Brain microvascular endothelial cell (primary cell): ENCODE measurements around the gene SLC12A3.
A peak's percentile ranks its signal among the peaks of the same experiment; 100 is the strongest.

ENCODE experiments used
- DNase-seq: peaks from one replicate; pipeline ENCODE4 v3.0.0-alpha.2; 2020
- H3K27ac ChIP-seq: fragments of 250-450 bp; sonication (Bioruptor Pico); 2 replicates; pipeline ENCODE4 v1.5.1; 2020; ENCODE audit warnings: mild to moderate bottlenecking, moderate library complexity
- H3K27me3 ChIP-seq: fragments of 250-450 bp; sonication (Bioruptor Pico); replicated peaks from 2 replicates; pipeline ENCODE4 v1.5.1; 2020; ENCODE audit warnings: mild to moderate bottlenecking
- H3K36me3 ChIP-seq: fragments of 250-450 bp; sonication (Bioruptor Pico); replicated peaks from 2 replicates; pipeline ENCODE4 v1.5.1; 2020; ENCODE audit warnings: mild to moderate bottlenecking
- H3K4me3 ChIP-seq: 2 replicates; pipeline ENCODE4 v1.5.1; 2011; ENCODE audit warnings: low read depth, mild to moderate bottlenecking, control low read depth, low read length, moderate library complexity
- CTCF ChIP-seq: IDR thresholded peaks from 2 replicates; pipeline ENCODE4 v1.5.1; 2011; ENCODE audit warnings: low read depth, mild to moderate bottlenecking, moderate library complexity, low read length, control low read depth, inconsistent platforms; ENCODE audit errors: missing control alignments
- in situ Hi-C: cut with HindIII; loops from 2 replicates; pipeline ENCODE4 v1.10.0; 2017; ENCODE audit warnings: low sequenced_read_pairs, low pct_ligation_motif_present

Gene SLC12A3

DNA sequence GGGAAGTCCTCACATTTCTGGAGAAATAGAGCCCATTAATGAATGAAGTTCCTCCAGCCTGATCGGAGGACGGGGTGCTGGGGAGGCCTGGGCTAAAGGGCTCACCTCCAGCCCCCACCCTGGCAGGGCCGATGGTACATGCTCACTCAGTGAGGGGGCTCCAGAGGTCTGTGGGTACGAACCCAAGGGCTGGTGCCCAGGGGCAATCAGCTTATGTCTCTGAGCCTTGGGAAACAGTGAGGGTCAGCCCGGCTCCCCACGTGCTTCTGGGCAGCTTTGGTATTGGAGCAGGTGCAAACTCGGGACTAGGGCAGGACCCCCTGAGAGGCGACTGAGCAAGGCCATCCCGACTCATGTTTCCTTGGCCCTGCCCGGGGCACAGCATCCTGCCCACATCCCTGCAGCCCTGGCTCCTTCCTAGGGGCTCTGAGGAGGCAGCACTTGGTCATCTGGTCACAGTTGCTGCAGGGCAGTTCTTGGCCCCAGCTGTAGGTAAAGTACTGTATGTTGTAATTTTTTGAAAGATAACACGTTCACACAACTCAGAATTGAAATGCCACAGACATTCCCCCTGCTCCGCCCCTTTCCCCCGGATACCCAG lies 95.8 kb downstream of the SLC12A3 start:
- no peak overlapping the region for H3K4me3 ChIP-seq
- H3K36me3 ChIP-seq: no peaks in the 10 kb centered on the region
- no peaks in the 10 kb centered on the region for H3K27me3 ChIP-seq
- DNase-seq: no peak
- in situ Hi-C loops: no loop called here
- TF ChIP-seq CTCF: no peak
- peak overlapping the region; percentile 30 for H3K27ac ChIP-seq

GRCh38 chr16:56961386-56961785 lies 96.4 kb downstream of the SLC12A3 start:
- in situ Hi-C loops: no loop called here
- Histone ChIP-seq H3K4me3 (no peak overlapping the region), H3K27me3 (no peaks in the 10 kb centered on the region), H3K27ac (peak overlapping the region; percentile 30), H3K36me3 (no peaks in the 10 kb centered on the region)
- TF ChIP-seq CTCF: no peak
- no peak for DNase-seq

GRCh38 chr16:56961851-56962281 lies 96.9 kb downstream of the SLC12A3 start, which contains the start of gene CETP:
TSS of gene CETP (plus strand) at chr16:56961950. CDS start at chr16:56961980, 30 bp downstream.
- peak within 1 kb of the TSS; percentile 30 for H3K27ac ChIP-seq
- TF ChIP-seq CTCF: no peak
- no peaks in the 10 kb centered on the region for H3K36me3 ChIP-seq
- DNase-seq: no peak
- no peaks in the 10 kb centered on the region for H3K27me3 ChIP-seq
- in situ Hi-C loops: no loop called here
- no peak within 1 kb of the TSS for H3K4me3 ChIP-seq

DNA sequence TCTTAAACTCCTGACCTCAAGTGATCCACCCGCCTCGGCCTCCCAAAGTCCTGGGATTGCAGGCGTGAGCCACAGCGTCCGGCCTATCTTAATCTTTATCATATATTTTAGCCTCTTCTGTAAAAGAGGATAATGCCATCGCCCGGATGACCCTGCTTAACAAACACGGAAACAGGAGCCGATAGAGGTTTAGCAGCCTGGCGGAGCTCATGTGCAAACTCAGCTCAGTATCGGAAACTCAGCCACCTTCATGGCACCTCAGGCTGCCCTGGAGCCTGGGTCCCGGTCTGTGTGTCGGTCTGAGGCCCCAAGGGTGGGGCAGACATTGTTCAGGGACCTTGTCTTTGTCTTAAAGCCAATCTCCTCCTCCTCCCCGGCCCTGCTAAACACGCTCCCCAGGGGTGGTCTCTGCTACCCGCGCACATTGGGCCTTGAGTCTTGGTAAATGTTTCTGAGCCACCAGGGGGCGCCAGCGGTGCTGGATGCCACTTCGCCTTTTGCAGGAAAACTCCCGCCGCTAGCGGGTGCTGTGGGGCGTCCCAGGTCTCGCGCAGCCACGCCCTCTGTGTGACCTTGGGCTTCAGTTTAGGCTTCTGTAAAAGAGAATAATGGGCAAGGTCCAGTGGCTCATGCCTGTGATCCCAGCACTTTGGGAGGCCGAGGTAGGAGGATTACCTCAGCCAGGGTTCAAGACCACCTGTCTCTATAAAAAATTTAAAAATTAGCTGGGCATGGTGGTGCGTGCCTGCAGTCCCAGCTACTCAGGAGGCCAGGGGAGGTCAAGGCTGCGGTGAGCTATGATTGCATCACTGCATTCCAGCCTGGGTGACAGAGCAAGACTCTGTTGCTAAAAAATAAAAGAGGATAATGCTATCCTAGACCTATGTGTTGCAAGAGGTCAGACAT lies 99.5 kb downstream of the SLC12A3 start:
- H3K4me3 ChIP-seq: no peak overlapping the region
- no peaks in the 10 kb centered on the region for H3K27me3 ChIP-seq
- H3K36me3 ChIP-seq: no peaks in the 10 kb centered on the region
- peak; percentile 87 for TF ChIP-seq CTCF
- in situ Hi-C loops: no loop called here
- H3K27ac ChIP-seq: peak overlapping the region; percentile 83
- DNase-seq: peak; percentile 95
